ENCODE data around the gene ZNF440.

DNA sequence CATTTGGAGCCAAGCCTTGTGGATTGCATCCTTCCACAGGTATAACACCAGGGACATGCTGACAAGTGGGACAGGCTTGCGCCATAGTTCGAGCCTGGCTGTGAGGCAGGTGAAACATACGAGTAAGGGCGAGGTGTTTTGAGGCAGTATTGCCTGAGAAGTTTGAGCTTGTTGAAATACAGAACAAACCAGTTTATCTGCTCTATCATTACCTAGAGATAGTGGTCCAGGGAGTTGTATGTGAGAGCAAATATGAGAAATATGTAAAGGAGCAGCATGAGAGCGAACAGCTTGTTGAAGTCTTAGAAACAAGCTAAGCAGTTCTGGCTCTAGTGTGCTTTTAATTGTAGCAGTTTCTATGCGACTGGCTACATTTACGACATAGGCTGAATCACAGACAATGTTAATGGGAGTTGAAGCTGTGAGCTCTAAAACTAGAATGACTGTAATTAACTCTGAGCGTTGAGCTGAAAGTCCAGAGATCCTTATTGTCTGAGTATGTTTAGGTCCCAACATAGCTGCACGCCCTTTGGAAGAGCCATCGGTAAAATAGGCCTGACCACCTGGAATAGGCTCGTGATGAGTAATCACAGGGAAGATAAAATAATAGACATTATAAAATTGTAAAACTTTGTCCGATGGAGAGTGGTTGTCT, 42.6 kb downstream of the ZNF440 start:
- TF ChIP-seq, protein P1, sequence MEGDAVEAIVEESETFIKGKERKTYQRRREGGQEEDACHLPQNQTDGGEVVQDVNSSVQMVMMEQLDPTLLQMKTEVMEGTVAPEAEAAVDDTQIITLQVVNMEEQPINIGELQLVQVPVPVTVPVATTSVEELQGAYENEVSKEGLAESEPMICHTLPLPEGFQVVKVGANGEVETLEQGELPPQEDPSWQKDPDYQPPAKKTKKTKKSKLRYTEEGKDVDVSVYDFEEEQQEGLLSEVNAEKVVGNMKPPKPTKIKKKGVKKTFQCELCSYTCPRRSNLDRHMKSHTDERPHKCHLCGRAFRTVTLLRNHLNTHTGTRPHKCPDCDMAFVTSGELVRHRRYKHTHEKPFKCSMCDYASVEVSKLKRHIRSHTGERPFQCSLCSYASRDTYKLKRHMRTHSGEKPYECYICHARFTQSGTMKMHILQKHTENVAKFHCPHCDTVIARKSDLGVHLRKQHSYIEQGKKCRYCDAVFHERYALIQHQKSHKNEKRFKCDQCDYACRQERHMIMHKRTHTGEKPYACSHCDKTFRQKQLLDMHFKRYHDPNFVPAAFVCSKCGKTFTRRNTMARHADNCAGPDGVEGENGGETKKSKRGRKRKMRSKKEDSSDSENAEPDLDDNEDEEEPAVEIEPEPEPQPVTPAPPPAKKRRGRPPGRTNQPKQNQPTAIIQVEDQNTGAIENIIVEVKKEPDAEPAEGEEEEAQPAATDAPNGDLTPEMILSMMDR (IDR thresholded peaks at IDR 0.05) = no peak
- TF ChIP-seq POLR2A (IDR thresholded peaks at IDR 0.05) = no peak
